HG03108 (cell line): Measurements from ENCODE around the gene MAPK7.

Source experiments
- ATAC-seq: cut with Tn5 transposase; IDR thresholded peaks from one replicate; pipeline ENCODE4 v1.9.1; 2021; ENCODE audit warnings: moderate library complexity; ENCODE audit not compliant: unreplicated experiment

Gene MAPK7

GRCh38 chr17:19414396-19415280 lies 36.3 kb downstream of the MAPK7 start:
- no peak for ATAC-seq

DNA sequence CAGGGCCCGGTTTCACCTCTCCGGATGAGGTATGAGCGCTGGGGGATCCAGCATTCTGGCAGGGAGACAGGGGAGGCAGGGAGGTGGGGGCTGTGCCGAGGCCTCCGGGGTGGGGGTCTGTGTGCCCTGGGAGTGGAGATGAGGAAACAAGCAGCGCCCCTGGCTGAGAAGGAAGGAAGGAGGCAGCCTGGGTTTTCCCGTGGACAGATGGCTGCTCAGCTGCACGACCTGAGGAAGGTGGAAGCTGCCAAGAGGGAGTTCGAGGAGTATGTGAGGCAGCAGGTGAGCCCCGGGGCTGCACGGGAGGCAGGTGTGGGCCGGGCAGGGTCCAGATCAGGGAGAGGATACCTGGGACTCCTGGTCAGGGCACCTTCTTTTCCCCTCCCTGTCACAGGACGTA lies 37.0 kb downstream of the MAPK7 start:
- no peak for ATAC-seq

DNA sequence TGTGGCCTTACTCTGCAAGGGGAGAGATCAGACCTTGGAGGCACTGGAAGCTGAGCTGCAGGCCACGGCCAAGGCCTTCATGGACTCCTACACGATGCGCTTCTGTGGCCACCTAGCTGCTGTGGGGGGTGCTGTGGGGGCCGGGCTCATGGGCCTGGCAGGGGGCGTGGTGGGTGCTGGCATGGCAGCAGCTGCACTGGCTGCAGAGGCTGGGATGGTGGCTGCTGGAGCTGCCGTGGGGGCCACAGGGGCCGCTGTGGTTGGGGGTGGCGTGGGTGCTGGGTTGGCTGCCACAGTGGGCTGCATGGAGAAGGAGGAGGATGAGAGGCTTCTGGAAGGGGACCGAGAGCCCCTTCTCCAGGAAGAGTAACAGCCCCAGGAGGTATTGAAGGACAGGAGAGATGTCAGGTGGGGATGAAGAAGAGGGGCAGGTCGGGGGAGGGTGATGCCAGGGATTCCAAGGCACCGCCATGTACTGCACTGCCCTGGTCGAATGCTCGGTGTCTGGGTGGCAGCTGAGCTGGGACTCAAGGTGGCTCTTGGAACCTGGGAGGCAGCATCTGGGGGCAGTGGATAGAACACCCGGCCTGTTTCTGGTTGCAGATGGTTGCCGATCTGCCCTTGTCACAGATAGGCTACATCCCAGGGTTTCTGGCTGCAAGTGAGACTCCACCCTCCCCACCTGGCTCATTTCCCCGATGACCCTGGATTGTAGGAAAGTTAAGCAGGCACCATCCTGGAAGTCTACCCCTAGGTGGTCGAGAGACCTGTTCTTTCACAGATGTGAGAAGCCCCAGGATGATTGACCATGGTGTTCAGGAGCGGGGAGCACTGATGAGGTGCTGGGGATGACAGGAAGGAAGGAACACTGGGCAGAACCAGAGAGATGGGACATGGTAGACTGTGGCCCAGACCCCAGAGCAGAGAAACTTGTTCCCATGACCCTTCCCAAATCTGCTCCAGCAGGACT lies 37.8 kb downstream of the MAPK7 start:
- no peak for ATAC-seq

DNA sequence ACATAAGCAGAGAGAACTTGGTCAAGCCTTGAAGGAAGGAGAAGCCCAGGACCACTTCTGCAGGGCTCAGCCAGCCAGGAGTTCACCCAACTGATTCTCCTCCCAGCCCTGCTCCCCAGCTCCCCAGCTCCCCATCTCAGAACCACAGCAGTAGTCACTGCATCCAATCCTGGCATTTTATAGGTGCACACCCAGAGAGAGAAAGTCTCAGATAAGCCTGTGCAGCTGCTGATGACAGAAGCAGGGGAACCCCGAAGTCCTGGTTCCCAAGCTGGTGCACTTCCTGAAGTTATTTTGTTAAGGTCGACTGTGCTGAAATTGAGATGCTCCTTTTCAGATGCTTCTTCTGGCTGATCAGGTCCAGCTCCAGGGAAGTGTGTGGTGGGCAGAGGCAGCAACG lies 39.3 kb downstream of the MAPK7 start:
- no peak for ATAC-seq

DNA sequence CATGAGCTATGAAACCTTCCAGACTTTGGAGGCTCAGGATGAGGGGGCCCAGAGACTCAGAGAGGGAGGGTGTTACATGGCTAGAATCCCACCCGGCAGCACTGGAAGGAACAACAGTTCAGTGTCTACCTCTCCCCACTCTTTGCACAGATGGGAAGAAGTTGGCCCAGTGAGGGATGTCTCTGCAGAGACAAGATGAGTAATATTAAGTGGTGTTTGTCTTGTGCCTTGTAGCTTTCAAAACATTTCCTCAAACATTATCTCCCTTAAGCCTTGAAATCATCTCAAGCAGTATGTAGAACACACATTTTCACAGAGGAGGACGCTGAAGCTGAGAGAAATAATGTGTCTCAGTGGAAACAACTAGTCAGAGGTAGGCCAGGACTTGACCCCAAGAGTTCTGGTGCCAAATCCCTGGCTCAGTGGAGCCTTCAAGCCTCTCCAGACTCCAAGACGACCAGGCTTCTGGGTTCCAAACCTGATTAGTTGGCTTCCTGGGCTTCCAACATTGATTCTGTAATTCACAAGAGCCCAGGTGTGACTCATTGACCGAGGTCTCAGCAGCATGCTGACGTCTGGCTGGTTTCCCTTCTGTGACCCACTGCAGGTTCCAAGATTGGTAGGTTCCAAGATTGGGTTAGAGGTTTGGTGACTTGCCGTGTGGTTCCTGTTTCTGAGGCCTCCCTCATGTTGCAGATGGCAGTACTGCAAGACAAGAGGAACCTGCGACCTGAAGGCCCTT lies 40.1 kb downstream of the MAPK7 start:
- no peak for ATAC-seq

GRCh38 chr17:19421219-19421618 lies 42.9 kb downstream of the MAPK7 start:
- no peak for ATAC-seq

- no peak for ATAC-seq
Measured at GRCh38 chr17:19421926-19422325, 43.6 kb downstream of the MAPK7 start.

DNA sequence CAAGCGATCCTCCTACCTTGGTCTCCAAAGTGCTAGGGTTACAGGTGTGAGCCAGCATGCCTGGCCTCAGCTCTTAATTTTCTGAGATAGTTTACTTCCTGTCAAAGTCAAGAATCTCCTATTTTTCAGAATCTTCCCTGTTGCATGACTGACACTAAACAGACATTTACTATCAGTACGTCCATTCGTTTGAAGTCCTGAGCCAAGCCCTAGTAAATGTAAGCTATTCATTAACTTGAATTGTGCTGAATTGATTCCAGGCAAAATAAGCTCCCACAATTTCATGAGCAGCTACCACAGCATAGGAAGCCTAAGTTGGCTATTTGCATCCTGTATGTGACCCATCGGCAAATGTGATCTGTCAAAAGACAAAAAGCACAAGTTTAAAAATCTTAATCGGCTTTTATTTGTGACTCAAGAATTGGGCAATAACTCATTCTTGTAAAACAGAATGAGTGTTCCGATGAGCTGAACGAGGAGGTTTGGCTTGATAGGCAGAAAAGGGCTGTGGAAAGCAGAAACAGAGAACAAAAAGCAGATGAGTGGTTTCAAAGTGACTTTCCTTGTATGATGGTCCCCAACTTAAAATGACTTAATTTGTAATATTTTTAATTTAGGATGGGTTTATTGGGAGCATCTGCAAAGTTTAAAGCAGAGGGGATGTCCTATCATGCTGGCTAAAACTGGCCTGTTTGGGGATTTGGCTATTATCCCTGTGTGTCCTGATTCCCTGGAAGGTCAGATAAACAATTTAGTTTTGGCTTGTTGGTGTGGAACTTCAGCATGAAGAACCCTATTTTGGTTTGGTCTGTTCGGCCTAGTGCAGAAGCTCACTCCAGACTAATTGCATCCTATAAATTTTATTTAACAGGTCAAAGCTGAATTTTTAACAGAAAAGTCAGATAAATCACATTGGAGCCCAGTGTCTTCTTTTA lies 46.9 kb downstream of the MAPK7 start:
- no peak for ATAC-seq

DNA sequence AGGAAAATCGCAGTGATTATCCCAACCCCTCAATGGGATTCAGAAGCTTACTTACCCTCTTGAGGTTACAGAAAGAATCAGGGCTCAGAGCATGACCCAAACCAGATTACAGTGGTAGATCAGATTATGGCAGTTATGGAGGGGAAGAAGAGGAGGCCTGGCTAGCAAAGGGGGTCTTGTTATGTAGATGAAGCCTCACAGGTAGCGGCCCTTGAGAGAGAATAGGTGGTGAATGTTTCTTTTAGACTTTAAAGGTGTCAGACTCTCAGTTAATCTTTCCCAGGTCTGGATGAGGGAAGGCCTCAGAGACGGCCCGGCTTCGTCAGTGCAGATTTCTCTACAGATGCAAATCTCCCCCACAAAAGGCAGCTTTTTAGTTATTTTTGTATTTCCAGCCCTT lies 48.3 kb downstream of the MAPK7 start:
- ATAC-seq, result no peak

- ATAC-seq, result no peak
Measured at GRCh38 chr17:19431691-19432090, 53.4 kb downstream of the MAPK7 start.
